HUES6 (cell line): ENCODE results near the gene CLN3.
"Not testable (repeated sequence)": the region's sequence is repeated elsewhere in the genome, so short reads cannot be mapped to it uniquely, and the experiment has no call there.

Experiments
- H3K27ac ChIP-seq: 2 replicates; pipeline ENCODE4 v1.7.0; 2013; ENCODE audit warnings: low read depth, mild to moderate bottlenecking, low read length, inconsistent platforms
- H3K27me3 ChIP-seq: 2 replicates; pipeline ENCODE4 v1.6.1; 2013; ENCODE audit warnings: low read length; ENCODE audit not compliant: control insufficient read depth, insufficient read depth
- H3K36me3 ChIP-seq: 2 replicates; pipeline ENCODE4 v1.6.1; 2013; ENCODE audit warnings: low read length; ENCODE audit not compliant: control insufficient read depth, insufficient read depth
- H3K4me1 ChIP-seq: 2 replicates; pipeline ENCODE4 v1.6.1; 2013; ENCODE audit warnings: low read length; ENCODE audit not compliant: control insufficient read depth, insufficient read depth
- H3K4me3 ChIP-seq: 2 replicates; pipeline ENCODE4 v1.5.1; 2013; ENCODE audit warnings: low read depth, low read length
- H3K9ac ChIP-seq: one replicate; pipeline ENCODE4 v1.6.1; 2013; ENCODE audit warnings: mild to moderate bottlenecking, low read length
- H3K9me3 ChIP-seq: 2 replicates; pipeline ENCODE4 v1.6.1; 2013; ENCODE audit warnings: low read depth, low read length; ENCODE audit not compliant: control insufficient read depth, insufficient read depth

CLN3 gene

GRCh38 chr16:28435340-28435739 lies 56.5 kb downstream of the CLN3 start:
- not testable (repeated sequence) for H3K27ac ChIP-seq, H3K9me3 ChIP-seq, H3K27me3 ChIP-seq, H3K36me3 ChIP-seq, H3K9ac ChIP-seq, H3K4me3 ChIP-seq, H3K4me1 ChIP-seq
